HUES6 (cell line): Measurements from ENCODE around the gene CALY.

ENCODE experiments used
- H3K27ac ChIP-seq: 2 replicates; pipeline ENCODE4 v1.7.0; 2013; ENCODE audit warnings: low read depth, mild to moderate bottlenecking, low read length, inconsistent platforms
- H3K27me3 ChIP-seq: 2 replicates; pipeline ENCODE4 v1.6.1; 2013; ENCODE audit warnings: low read length; ENCODE audit not compliant: control insufficient read depth, insufficient read depth
- H3K36me3 ChIP-seq: 2 replicates; pipeline ENCODE4 v1.6.1; 2013; ENCODE audit warnings: low read length; ENCODE audit not compliant: control insufficient read depth, insufficient read depth
- H3K4me1 ChIP-seq: 2 replicates; pipeline ENCODE4 v1.6.1; 2013; ENCODE audit warnings: low read length; ENCODE audit not compliant: control insufficient read depth, insufficient read depth
- H3K4me3 ChIP-seq: 2 replicates; pipeline ENCODE4 v1.5.1; 2013; ENCODE audit warnings: low read depth, low read length
- H3K9ac ChIP-seq: one replicate; pipeline ENCODE4 v1.6.1; 2013; ENCODE audit warnings: mild to moderate bottlenecking, low read length
- H3K9me3 ChIP-seq: 2 replicates; pipeline ENCODE4 v1.6.1; 2013; ENCODE audit warnings: low read depth, low read length; ENCODE audit not compliant: control insufficient read depth, insufficient read depth

CALY gene

GRCh38 chr10:133308421-133309099, 28.1 kb downstream of the CALY start, which contains the start of the genes TUBGCP2 and ZNF511:
Gene TUBGCP2, minus strand, starts transcription at chr10:133308872. Its CDS starts 5,931 bp downstream, at chr10:133302941.
Gene ZNF511, plus strand, starts transcription at chr10:133308914. Its CDS starts 30 bp downstream, at chr10:133308944.
- H3K4me3 ChIP-seq: peak within 1 kb of the TSS; percentile 73
- H3K9me3 ChIP-seq: no peaks in the 10 kb centered on the region
- peak within 1 kb of the TSS; percentile 97 for H3K27ac ChIP-seq
- no peaks in the 10 kb centered on the region for H3K27me3 ChIP-seq
- H3K9ac ChIP-seq: peak within 1 kb of the TSS; percentile 95
- H3K4me1 ChIP-seq: peaks cover 16% of the 10 kb centered on the region
- H3K36me3 ChIP-seq: peaks cover 31% of the 10 kb centered on the region

GRCh38 chr10:133307776-133308420, 28.8 kb downstream of the CALY start:
- Histone ChIP-seq H3K4me1 (peaks cover 16% of the 10 kb centered on the region), H3K9me3 (no peaks in the 10 kb centered on the region), H3K36me3 (peaks cover 29% of the 10 kb centered on the region), H3K27ac (peak overlapping the region; percentile 97; the same call in 1 of the 2 replicates), H3K27me3 (no peaks in the 10 kb centered on the region), H3K4me3 (peak overlapping the region; percentile 73), H3K9ac (peak overlapping the region; percentile 95)

- Histone ChIP-seq H3K4me1 (peaks cover 16% of the 10 kb centered on the region), H3K4me3 (no peak overlapping the region), H3K27ac (no peak overlapping the region), H3K27me3 (no peaks in the 10 kb centered on the region), H3K36me3 (peaks cover 29% of the 10 kb centered on the region), H3K9me3 (no peaks in the 10 kb centered on the region), H3K9ac (no peak overlapping the region)
Observed at GRCh38 chr10:133306941-133307379, 29.7 kb downstream of the CALY start.

DNA sequence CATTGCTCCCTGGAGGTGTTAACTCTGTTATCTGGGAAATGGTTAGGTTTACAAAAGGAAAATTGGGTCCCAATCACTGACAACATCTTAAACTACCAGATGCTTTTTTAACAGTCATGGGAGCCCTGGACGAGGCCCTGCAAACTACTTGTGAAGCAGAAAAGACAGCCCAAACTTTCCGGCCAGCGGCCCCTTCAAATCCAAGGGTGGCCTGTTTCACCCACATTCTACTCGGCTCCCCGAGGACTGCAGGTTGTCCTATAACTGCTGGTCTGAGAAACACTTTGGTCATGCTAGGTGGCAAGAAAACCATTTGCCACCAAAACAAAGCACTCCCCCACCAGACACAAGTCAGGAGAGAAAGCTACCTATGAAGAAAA, 30.6 kb downstream of the CALY start:
- no peak overlapping the region for H3K4me3 ChIP-seq
- no peaks in the 10 kb centered on the region for H3K27me3 ChIP-seq
- H3K9me3 ChIP-seq: no peaks in the 10 kb centered on the region
- H3K36me3 ChIP-seq: peaks cover 24% of the 10 kb centered on the region
- H3K9ac ChIP-seq: no peak overlapping the region
- H3K4me1 ChIP-seq: peaks cover 16% of the 10 kb centered on the region
- no peak overlapping the region for H3K27ac ChIP-seq

DNA sequence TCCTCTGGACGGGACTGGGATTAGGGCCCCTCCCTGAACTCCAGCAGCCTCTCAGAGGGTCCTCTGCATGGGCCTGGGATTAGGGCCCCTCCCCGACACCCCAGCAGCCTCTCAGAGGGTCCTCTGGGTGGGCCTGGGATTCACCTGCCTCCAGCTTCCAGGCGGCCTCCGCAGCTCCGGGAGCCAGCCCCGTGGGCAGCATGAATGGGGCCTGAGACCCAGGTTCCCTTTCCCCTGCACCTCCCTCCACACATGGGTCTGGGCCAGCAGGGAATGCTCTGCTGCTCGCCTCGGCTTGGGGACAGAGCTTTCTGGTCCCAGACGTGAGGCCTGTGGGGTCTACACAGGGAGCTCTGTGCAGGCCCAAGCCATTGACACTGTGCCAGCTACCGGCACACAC, 33.5 kb downstream of the CALY start:
- Histone ChIP-seq H3K4me1 (peaks cover 11% of the 10 kb centered on the region), H3K9ac (no peak overlapping the region), H3K36me3 (peaks cover 38% of the 10 kb centered on the region), H3K27me3 (no peaks in the 10 kb centered on the region), H3K4me3 (no peak overlapping the region), H3K27ac (no peak overlapping the region), H3K9me3 (no peaks in the 10 kb centered on the region)

GRCh38 chr10:133302230-133302629, 34.5 kb downstream of the CALY start:
- H3K9me3 ChIP-seq: no peaks in the 10 kb centered on the region
- no peaks in the 10 kb centered on the region for H3K27me3 ChIP-seq
- peaks cover 4% of the 10 kb centered on the region; the same call in 1 of the 2 replicates for H3K4me1 ChIP-seq
- H3K4me3 ChIP-seq: no peak overlapping the region
- peaks cover 48% of the 10 kb centered on the region for H3K36me3 ChIP-seq
- no peak overlapping the region for H3K27ac ChIP-seq
- no peak overlapping the region for H3K9ac ChIP-seq

DNA sequence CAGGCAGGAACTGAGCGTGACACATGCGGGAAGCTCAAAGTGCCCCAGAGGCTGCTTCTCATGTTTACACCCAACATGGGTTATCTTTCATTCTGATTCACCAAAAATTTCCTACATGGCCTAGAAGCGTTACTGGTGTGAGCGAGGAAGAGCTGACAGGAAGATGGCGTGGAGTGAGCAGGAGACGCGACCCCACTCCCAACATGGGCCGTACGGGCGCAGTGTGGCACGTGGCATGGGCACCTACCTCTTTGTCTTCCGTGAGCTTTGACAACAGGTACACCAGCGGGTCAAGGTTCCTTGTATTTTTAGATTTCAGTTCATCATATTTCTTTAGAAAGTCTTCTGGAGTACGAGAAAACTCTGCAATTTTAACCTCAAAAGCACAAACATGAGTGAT, 37.0 kb downstream of the CALY start:
- Histone ChIP-seq H3K36me3 (peaks cover 71% of the 10 kb centered on the region), H3K4me1 (no peaks in the 10 kb centered on the region), H3K9me3 (no peaks in the 10 kb centered on the region), H3K9ac (no peak overlapping the region), H3K27me3 (no peaks in the 10 kb centered on the region), H3K4me3 (no peak overlapping the region), H3K27ac (no peak overlapping the region)

DNA sequence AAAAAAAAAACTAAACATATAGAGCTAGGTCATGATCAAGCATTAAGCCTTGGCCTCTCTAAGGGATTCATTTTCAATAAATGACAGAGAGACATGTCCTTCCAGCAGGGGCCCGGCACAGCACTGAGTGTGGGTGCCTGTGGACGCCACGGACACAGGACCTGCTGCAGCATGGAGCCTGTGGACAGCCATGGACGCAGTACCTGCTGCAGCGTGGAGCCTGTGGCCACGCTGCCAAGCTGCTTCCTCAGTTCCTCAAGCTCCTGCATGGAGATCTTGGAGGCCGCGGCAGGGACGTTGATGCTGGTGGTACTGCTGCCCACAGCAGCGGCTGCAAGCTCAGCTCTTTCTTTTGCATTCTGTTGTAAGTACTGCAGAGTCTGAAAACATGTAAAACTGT, 37.5 kb downstream of the CALY start:
- H3K9ac ChIP-seq: no peak overlapping the region
- H3K4me3 ChIP-seq: no peak overlapping the region
- no peak overlapping the region for H3K27ac ChIP-seq
- H3K4me1 ChIP-seq: no peaks in the 10 kb centered on the region
- peaks cover 76% of the 10 kb centered on the region for H3K36me3 ChIP-seq
- H3K27me3 ChIP-seq: no peaks in the 10 kb centered on the region
- H3K9me3 ChIP-seq: no peaks in the 10 kb centered on the region

GRCh38 chr10:133298466-133298865, 38.2 kb downstream of the CALY start:
- H3K9ac ChIP-seq: no peak overlapping the region

DNA sequence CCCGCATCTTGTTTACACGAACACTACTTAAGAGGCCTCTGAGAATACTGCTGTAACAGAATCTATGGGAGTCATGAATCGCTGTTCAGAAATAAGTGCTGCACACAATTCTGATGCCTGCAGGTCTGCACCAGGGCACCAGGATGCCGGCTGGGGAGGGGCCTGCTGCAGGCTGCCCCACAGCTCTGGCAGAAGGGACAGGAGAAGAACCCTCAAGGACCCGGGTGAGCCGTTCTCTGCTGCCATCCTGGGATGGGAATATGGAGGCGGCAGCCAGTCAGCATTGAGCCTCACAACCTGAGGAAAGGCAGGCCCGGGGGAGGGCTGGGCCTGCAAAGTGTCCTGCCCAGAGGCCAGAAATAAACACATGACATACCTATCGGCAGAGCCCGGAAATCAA, 39.2 kb downstream of the CALY start:
- H3K4me3 ChIP-seq: no peak overlapping the region
- H3K27ac ChIP-seq: no peak overlapping the region
- no peaks in the 10 kb centered on the region for H3K9me3 ChIP-seq
- H3K36me3 ChIP-seq: peaks cover 90% of the 10 kb centered on the region
- no peaks in the 10 kb centered on the region for H3K27me3 ChIP-seq
- no peaks in the 10 kb centered on the region for H3K4me1 ChIP-seq
- H3K9ac ChIP-seq: no peak overlapping the region

More at GRCh38 chr10:133298466-133298865, 38.2 kb downstream of the CALY start:
- Histone ChIP-seq H3K9me3 (no peaks in the 10 kb centered on the region), H3K4me1 (no peaks in the 10 kb centered on the region), H3K27ac (no peak overlapping the region), H3K4me3 (no peak overlapping the region), H3K36me3 (peaks cover 84% of the 10 kb centered on the region), H3K27me3 (no peaks in the 10 kb centered on the region)
